Measurements from ENCODE around the gene ADK. TPM values are rescaled to one million over a fixed set of nuclear protein-coding genes. Genes with fewer than 3 reads are reported as not detected.
A peak's percentile ranks its signal among the peaks of the same experiment; 100 is the strongest.

ADK gene
- total and polyA plus RNA-seq, 2 of the 13 experiments (the other 11 are each of a cell fraction or from before 2014, with no cell fraction given) = 48.6 to 79.1 TPM

DNA sequence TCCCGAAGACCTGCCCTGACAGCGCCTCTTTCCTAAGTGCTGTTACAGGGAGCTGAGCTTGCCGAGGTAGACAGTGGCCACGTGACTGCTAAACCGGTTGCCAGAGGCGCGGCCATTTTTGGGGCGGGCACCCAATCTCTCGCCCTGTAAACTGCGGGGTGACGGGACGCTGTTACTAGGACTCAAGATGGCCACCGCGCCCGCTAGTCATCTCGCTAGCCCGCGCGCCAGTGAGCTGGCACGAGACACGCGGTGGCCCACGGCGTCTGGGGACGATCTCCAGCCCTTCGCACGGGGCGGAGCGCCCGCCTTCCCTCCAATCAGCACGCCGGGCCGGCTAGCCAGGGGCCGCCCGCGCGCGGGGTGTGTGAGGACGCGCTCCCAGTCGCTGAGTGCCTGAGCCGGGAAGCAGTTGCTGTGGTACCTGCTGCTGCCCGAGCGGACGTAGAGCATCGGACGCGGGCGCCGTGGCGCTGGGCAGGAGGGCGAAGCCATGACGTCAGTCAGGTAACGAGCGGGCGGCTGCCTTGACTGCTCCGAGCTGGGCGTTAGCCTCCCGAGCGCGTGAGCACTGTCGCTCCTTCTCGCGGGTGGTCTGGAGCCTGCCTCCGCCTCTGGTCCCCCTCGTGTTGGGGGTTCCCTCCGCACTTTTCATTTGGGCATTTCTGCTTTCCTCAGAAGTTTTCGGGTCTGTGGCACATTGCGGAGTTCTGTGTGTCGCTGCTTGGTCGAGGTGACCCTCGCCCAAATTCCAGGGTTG, 25.5 kb downstream of the ADK start (continued):
- TF ChIP-seq, protein P1, sequence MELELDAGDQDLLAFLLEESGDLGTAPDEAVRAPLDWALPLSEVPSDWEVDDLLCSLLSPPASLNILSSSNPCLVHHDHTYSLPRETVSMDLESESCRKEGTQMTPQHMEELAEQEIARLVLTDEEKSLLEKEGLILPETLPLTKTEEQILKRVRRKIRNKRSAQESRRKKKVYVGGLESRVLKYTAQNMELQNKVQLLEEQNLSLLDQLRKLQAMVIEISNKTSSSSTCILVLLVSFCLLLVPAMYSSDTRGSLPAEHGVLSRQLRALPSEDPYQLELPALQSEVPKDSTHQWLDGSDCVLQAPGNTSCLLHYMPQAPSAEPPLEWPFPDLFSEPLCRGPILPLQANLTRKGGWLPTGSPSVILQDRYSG (CRISPR knock-in tag; IDR thresholded peaks at IDR 0.05) = 0 out of 2 replicates have a peak, but pooled peaks have one; percentile 21
- TF ChIP-seq, protein P2, sequence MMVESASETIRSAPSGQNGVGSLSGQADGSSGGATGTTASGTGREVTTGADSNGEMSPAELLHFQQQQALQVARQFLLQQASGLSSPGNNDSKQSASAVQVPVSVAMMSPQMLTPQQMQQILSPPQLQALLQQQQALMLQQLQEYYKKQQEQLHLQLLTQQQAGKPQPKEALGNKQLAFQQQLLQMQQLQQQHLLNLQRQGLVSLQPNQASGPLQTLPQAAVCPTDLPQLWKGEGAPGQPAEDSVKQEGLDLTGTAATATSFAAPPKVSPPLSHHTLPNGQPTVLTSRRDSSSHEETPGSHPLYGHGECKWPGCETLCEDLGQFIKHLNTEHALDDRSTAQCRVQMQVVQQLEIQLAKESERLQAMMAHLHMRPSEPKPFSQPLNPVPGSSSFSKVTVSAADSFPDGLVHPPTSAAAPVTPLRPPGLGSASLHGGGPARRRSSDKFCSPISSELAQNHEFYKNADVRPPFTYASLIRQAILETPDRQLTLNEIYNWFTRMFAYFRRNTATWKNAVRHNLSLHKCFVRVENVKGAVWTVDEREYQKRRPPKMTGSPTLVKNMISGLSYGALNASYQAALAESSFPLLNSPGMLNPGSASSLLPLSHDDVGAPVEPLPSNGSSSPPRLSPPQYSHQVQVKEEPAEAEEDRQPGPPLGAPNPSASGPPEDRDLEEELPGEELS (CRISPR knock-in tag; IDR thresholded peaks at IDR 0.05) = peak; percentile 73
- TF ChIP-seq ZNF564 (CRISPR knock-in tag; IDR thresholded peaks at IDR 0.05) (peak; percentile 90), SP5 (CRISPR knock-in tag; IDR thresholded peaks at IDR 0.05; ENCODE audit: borderline replicate concordance, low read depth) (peak; percentile 61; the same call in 1 of the 2 replicates), ZC3H13 (CRISPR knock-in tag; IDR thresholded peaks at IDR 0.05) (peak; percentile 94), XRCC5 (optimal IDR thresholded peaks at IDR 0.05; ENCODE audit: low read length) (peak; percentile 77), ZNF713 (CRISPR knock-in tag; IDR thresholded peaks at IDR 0.05) (no peak), IRF2 (CRISPR knock-in tag; IDR thresholded peaks at IDR 0.05) (peak; percentile 57), SP1 (IDR thresholded peaks at IDR 0.05) (no peak), SP1 (CRISPR knock-in tag; IDR thresholded peaks at IDR 0.05) (peak; percentile 68; the same call in 1 of the 2 replicates), ZBTB1 (CRISPR knock-in tag; IDR thresholded peaks at IDR 0.05; ENCODE audit: borderline replicate concordance) (no peak), RXRA (CRISPR knock-in tag; IDR thresholded peaks at IDR 0.05) (peak; percentile 87), ZNF562 (CRISPR knock-in tag; IDR thresholded peaks at IDR 0.05; ENCODE audit: borderline replicate concordance) (no peak; the same call in 1 of the 2 replicates), ZNF781 (CRISPR knock-in tag; IDR thresholded peaks at IDR 0.05; ENCODE audit: borderline replicate concordance, not compliant biosample characterization) (peak; percentile 92), BORCS8-MEF2B (CRISPR knock-in tag; IDR thresholded peaks at IDR 0.05) (peak; percentile 91), RBM39 (IDR thresholded peaks at IDR 0.05; ENCODE audit: low read depth, low read length, poor library complexity, severe bottlenecking) (peak; percentile 57), ZNF761 (CRISPR knock-in tag; conservative IDR thresholded peaks at IDR 0.05) (no peak; the same call in 1 of the 2 replicates), NBN (conservative IDR thresholded peaks at IDR 0.05) (no peak), ZNF619 (CRISPR knock-in tag; IDR thresholded peaks at IDR 0.05) (peak; percentile 84)
- TF ChIP-seq, protein P3, sequence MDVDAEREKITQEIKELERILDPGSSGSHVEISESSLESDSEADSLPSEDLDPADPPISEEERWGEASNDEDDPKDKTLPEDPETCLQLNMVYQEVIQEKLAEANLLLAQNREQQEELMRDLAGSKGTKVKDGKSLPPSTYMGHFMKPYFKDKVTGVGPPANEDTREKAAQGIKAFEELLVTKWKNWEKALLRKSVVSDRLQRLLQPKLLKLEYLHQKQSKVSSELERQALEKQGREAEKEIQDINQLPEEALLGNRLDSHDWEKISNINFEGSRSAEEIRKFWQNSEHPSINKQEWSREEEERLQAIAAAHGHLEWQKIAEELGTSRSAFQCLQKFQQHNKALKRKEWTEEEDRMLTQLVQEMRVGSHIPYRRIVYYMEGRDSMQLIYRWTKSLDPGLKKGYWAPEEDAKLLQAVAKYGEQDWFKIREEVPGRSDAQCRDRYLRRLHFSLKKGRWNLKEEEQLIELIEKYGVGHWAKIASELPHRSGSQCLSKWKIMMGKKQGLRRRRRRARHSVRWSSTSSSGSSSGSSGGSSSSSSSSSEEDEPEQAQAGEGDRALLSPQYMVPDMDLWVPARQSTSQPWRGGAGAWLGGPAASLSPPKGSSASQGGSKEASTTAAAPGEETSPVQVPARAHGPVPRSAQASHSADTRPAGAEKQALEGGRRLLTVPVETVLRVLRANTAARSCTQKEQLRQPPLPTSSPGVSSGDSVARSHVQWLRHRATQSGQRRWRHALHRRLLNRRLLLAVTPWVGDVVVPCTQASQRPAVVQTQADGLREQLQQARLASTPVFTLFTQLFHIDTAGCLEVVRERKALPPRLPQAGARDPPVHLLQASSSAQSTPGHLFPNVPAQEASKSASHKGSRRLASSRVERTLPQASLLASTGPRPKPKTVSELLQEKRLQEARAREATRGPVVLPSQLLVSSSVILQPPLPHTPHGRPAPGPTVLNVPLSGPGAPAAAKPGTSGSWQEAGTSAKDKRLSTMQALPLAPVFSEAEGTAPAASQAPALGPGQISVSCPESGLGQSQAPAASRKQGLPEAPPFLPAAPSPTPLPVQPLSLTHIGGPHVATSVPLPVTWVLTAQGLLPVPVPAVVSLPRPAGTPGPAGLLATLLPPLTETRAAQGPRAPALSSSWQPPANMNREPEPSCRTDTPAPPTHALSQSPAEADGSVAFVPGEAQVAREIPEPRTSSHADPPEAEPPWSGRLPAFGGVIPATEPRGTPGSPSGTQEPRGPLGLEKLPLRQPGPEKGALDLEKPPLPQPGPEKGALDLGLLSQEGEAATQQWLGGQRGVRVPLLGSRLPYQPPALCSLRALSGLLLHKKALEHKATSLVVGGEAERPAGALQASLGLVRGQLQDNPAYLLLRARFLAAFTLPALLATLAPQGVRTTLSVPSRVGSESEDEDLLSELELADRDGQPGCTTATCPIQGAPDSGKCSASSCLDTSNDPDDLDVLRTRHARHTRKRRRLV (CRISPR knock-in tag; IDR thresholded peaks at IDR 0.05) = peak; percentile 82; the same call in 1 of the 2 replicates
